ENCODE results near the gene DHRS3. TPM values are rescaled to one million over a fixed set of nuclear protein-coding genes. Genes with fewer than 3 reads are reported as not detected.

The DHRS3 gene
- total RNA-seq, 2 donors from 2014 or later, result 9.2 to 9.8 TPM

DNA sequence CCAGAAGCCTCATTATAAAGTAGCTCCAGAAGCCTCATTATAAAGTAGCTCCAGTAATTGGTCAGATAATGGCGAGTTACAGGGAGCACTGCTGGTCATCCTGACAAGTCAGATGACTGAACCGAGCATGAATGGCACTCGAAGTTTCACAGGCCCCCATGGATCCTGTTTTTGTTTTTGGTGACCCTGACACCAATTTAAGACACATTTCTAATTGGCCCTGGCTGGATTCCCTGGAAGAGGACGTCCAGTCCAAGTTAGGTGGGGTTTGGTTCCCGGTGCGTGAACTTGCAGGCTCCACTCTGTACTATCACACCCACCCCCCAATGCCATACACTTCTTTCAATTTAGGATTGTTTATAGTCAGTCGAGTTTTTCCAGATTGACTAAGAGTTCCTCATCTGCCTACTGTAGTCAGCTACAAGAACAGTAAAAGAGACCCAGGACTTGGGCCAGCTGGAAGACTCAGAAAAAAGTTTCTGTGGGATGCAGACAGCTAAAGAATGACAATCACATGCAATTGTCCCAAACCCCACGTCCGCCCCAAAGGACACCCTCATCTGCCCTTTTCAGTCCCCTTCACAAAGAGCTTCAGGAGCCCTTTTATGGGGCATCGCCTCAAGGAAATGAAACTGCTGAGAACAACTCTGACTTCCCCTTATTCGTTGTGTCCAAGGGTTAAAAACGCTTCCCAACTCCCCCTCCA lies 2.7 kb downstream of the DHRS3 start:
- no peaks in the 10 kb centered on the region for H3K9me3 Mint-ChIP-seq
- 23 to 26% methylated on average over 10 to 12 of the region's 12 CpGs for WGBS, 2 experiments (ENCODE audit: insufficient coverage in 1 of 2, insufficient read length in 1 of 2)
- H3K4me1 Mint-ChIP-seq, result peaks cover 32% of the 10 kb centered on the region
- peak overlapping the region; percentile 86 for H3K4me3 Mint-ChIP-seq
- H3K36me3 ChIP-seq (ENCODE audit: control insufficient read depth, insufficient read depth, low read length), result no peaks in the 10 kb centered on the region
- H3K4me3 ChIP-seq (ENCODE audit: low read length), result peak overlapping the region; percentile 96
- peaks cover 73% of the 10 kb centered on the region for H3K27me3 Mint-ChIP-seq (ENCODE audit: insufficient read depth)
- H3K9me3 ChIP-seq (ENCODE audit: control insufficient read depth, low read length), result no peaks in the 10 kb centered on the region
- peaks cover 54% of the 10 kb centered on the region for H3K27me3 ChIP-seq (ENCODE audit: control insufficient read depth, insufficient read depth, low read length, poor library complexity, severe bottlenecking)
- no peak overlapping the region for H3K27ac ChIP-seq (ENCODE audit: low read depth, low read length)
- TF ChIP-seq, protein P1, sequence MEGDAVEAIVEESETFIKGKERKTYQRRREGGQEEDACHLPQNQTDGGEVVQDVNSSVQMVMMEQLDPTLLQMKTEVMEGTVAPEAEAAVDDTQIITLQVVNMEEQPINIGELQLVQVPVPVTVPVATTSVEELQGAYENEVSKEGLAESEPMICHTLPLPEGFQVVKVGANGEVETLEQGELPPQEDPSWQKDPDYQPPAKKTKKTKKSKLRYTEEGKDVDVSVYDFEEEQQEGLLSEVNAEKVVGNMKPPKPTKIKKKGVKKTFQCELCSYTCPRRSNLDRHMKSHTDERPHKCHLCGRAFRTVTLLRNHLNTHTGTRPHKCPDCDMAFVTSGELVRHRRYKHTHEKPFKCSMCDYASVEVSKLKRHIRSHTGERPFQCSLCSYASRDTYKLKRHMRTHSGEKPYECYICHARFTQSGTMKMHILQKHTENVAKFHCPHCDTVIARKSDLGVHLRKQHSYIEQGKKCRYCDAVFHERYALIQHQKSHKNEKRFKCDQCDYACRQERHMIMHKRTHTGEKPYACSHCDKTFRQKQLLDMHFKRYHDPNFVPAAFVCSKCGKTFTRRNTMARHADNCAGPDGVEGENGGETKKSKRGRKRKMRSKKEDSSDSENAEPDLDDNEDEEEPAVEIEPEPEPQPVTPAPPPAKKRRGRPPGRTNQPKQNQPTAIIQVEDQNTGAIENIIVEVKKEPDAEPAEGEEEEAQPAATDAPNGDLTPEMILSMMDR (conservative IDR thresholded peaks at IDR 0.05), result no peak
- peaks cover 3% of the 10 kb centered on the region for H3K36me3 Mint-ChIP-seq (ENCODE audit: low read depth)
- DNase-seq, result peak; percentile 51
- H3K27ac Mint-ChIP-seq, result peak overlapping the region; percentile 95
- H3K4me1 ChIP-seq (ENCODE audit: control insufficient read depth, insufficient read depth, low read length), result peaks cover 7% of the 10 kb centered on the region
- peak overlapping the region; percentile 74 for H3K9ac ChIP-seq (ENCODE audit: extremely low read depth, low read length, poor library complexity, severe bottlenecking)

DNA sequence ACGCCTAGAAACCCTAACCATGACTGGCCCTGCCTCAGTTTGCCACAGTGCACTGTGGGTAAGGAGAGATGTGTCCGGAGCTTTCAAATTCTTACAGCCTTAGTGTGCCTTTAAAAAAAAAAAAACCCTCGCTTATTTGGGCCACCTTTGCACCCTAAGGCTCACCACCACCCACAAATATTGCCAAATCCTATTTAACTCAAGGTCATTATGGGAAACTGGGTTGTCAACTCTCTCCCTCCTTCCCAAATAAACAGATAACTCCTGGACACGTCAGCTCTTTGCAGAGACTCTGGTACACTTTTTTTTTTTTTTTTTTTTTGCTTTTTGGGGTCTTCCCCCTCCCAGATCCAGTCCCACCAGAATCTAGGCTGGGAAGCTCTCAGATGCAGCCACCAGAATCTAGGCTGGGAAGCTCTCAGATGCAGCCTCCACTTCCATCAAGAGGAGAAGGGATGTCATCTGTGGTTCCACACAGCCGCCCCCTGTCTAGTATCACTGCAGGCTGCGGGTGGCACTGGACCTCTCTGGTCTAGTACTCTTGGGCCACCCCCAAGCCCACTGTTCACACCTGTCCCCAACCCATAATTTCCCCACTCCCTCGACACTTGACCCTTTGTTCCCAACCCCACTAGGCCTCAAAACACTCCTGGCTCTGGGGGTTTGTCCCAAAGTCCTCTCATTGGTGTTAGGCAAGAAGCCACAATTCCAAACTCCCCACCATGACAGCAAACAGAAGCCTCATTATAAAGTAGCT lies 3.4 kb downstream of the DHRS3 start:
- Mint-ChIP-seq H3K27me3 (ENCODE audit: insufficient read depth) (peaks cover 74% of the 10 kb centered on the region), H3K4me3 (peak overlapping the region; percentile 86)

DNA sequence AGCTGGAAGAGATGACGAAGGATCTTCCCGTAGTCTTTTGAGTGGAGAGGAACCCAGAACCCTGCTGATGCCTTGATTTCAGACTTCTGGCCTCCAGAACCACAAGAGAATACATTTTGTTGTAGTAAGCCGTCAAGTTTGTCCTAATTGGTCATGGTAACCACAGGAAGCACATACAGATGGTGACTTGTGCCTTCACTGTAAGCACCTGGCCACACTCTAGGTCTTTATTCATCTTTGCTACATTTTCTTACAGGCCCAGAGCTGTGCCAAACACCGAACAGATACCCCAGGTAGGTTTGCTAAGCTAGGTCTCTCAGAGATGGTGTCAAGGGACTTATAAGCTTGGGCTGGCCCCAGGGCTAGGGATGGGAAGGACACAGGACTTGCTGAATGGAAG lies 4.8 kb downstream of the DHRS3 start:
- Histone ChIP-seq H3K9me3 (ENCODE audit: control insufficient read depth, low read length) (no peaks in the 10 kb centered on the region), H3K36me3 (ENCODE audit: control insufficient read depth, insufficient read depth, low read length) (no peaks in the 10 kb centered on the region), H3K27me3 (ENCODE audit: control insufficient read depth, insufficient read depth, low read length, poor library complexity, severe bottlenecking) (peaks cover 71% of the 10 kb centered on the region), H3K4me3 (ENCODE audit: low read length) (no peak overlapping the region), H3K9ac (ENCODE audit: extremely low read depth, low read length, poor library complexity, severe bottlenecking) (no peak overlapping the region), H3K27ac (ENCODE audit: low read depth, low read length) (no peak overlapping the region), H3K4me1 (ENCODE audit: control insufficient read depth, insufficient read depth, low read length) (peaks cover 7% of the 10 kb centered on the region)
- Mint-ChIP-seq H3K4me1 (peaks cover 25% of the 10 kb centered on the region), H3K27me3 (ENCODE audit: insufficient read depth) (peaks cover 78% of the 10 kb centered on the region), H3K4me3 (no peak overlapping the region), H3K27ac (no peak overlapping the region), H3K36me3 (ENCODE audit: low read depth) (peaks cover 4% of the 10 kb centered on the region), H3K9me3 (no peaks in the 10 kb centered on the region)
- 90 to 94% methylated on average over 3 to 4 of the region's 4 CpGs for WGBS, 2 experiments (ENCODE audit: insufficient coverage in 1 of 2, insufficient read length in 1 of 2)
- no peak for DNase-seq
- TF ChIP-seq, protein P1 (conservative IDR thresholded peaks at IDR 0.05), result no peak

More for the DNA sequence above, 3.4 kb downstream of the DHRS3 start:
- H3K9me3 ChIP-seq (ENCODE audit: control insufficient read depth, low read length), result no peaks in the 10 kb centered on the region
- H3K27ac ChIP-seq (ENCODE audit: low read depth, low read length), result no peak overlapping the region
- TF ChIP-seq, protein P1 (conservative IDR thresholded peaks at IDR 0.05), result no peak
- Mint-ChIP-seq H3K36me3 (ENCODE audit: low read depth) (peaks cover 3% of the 10 kb centered on the region), H3K9me3 (no peaks in the 10 kb centered on the region), H3K4me1 (peaks cover 32% of the 10 kb centered on the region), H3K27ac (no peak overlapping the region)
- WGBS, 2 experiments (ENCODE audit: insufficient coverage in 1 of 2, insufficient read length in 1 of 2), result 77 to 94% methylated on average over 2 to 7 of the region's 7 CpGs
- H3K36me3 ChIP-seq (ENCODE audit: control insufficient read depth, insufficient read depth, low read length), result no peaks in the 10 kb centered on the region
- H3K27me3 ChIP-seq (ENCODE audit: control insufficient read depth, insufficient read depth, low read length, poor library complexity, severe bottlenecking), result peaks cover 57% of the 10 kb centered on the region
- H3K9ac ChIP-seq (ENCODE audit: extremely low read depth, low read length, poor library complexity, severe bottlenecking), result no peak overlapping the region
- no peak for DNase-seq
- H3K4me3 ChIP-seq (ENCODE audit: low read length), result peak overlapping the region; percentile 96
- H3K4me1 ChIP-seq (ENCODE audit: control insufficient read depth, insufficient read depth, low read length), result peaks cover 7% of the 10 kb centered on the region

Data from endodermal cell (in vitro differentiated cells).